Lower leg skin (tissue), 3 donors: Measurements from ENCODE around the gene MEIOB.

Source experiments
- POLR2A ChIP-seq, 2 donors: fragments of 450-650 bp; IDR thresholded peaks; one replicate each; pipeline ENCODE4 v1.6.1; 2016 to 2017; ENCODE audit warnings: antibody characterized with exemption in 2 of 2, mild to moderate bottlenecking in 1 of 2, moderate library complexity in 1 of 2
- TF ChIP-seq, protein P1 (sequence below), 3 donors: fragments of 450-650 bp; IDR thresholded peaks; one replicate each; pipeline ENCODE4 v1.5.1; 2016; ENCODE audit warnings: antibody characterized with exemption in 3 of 3, mild to moderate bottlenecking in 3 of 3, moderate library complexity in 2 of 3

DNA sequence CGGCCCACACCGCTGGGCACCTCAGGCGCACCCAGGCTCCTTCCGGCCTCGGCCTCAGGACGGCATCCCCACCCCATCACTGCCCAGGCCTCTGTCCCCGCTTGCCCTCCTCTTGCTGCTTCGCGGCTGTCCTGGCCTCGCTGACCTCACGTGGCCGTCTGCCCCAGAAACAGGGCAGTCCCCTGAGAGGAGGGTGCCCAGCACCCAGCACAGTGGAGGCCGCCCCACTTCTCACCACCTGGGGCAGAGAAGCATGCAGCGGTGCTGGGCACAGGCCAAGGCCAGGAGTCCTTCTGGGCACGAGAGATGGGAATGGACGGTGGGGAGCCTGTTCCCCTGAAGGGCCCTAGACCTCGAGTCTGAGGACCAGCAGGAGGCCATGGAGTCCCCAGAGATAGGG lies 54.2 kb downstream of the MEIOB start:
- TF ChIP-seq, protein P1, sequence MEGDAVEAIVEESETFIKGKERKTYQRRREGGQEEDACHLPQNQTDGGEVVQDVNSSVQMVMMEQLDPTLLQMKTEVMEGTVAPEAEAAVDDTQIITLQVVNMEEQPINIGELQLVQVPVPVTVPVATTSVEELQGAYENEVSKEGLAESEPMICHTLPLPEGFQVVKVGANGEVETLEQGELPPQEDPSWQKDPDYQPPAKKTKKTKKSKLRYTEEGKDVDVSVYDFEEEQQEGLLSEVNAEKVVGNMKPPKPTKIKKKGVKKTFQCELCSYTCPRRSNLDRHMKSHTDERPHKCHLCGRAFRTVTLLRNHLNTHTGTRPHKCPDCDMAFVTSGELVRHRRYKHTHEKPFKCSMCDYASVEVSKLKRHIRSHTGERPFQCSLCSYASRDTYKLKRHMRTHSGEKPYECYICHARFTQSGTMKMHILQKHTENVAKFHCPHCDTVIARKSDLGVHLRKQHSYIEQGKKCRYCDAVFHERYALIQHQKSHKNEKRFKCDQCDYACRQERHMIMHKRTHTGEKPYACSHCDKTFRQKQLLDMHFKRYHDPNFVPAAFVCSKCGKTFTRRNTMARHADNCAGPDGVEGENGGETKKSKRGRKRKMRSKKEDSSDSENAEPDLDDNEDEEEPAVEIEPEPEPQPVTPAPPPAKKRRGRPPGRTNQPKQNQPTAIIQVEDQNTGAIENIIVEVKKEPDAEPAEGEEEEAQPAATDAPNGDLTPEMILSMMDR (IDR thresholded peaks at IDR 0.05): no peak
- TF ChIP-seq POLR2A (IDR thresholded peaks at IDR 0.05): no peak
